GM12878 (cell line): ENCODE results near the gene PPL. TPM values are rescaled to one million over a fixed set of nuclear protein-coding genes. Genes with fewer than 3 reads are reported as not detected.

Experiments
- ATAC-seq: fragments of 200-7000 bp; cut with Tn5 transposase; 3 replicates; pipeline ENCODE4 v1.9.1; 2020; ENCODE audit warnings: mild to moderate bottlenecking, moderate library complexity
- BruUV-seq: library from RNA; stranded (reverse); fragments of 400-500 nt; replicated peaks from 2 replicates; lab custom pipeline; 2021; lab: Mats Ljungman, UMichigan
- CTCF ChIA-PET: fragments of 300-600 bp; sonication (Branson Sonifier 250); formaldehyde crosslinking; extraction: SDS; loops from one replicate; lab custom pipeline; 2021; ENCODE audit warnings: inconsistent platforms; lab: Yijun Ruan, JAX
- POLR2A ChIA-PET: fragments of 350-600 bp; formaldehyde crosslinking; extraction: SDS; loops from one replicate; lab custom pipeline; 2021; ENCODE audit warnings: inconsistent platforms; lab: Charles Lee
- RAD21 ChIA-PET: fragments of 300-600 bp; sonication (Branson Sonifier 250); formaldehyde crosslinking; loops from one replicate; lab custom pipeline; 2023; ENCODE audit warnings: antibody characterized with exemption; ENCODE audit not compliant: unreplicated experiment; lab: Charles Lee
- SMC1A ChIA-PET: fragments of 300-600 bp; sonication (Branson Sonifier 250); formaldehyde crosslinking; loops from one replicate; lab custom pipeline; 2023; ENCODE audit not compliant: unreplicated experiment, uncharacterized antibody; lab: Charles Lee
- DNase-seq: peaks from one replicate; pipeline ENCODE4 v3.0.0-alpha.2; 2011; ENCODE audit warnings: low read depth, low spot score
- FAIRE-seq: peaks from 3 replicates; lab custom pipeline; 2011; peaks lifted over from hg19 to GRCh38; lab: Jason Lieb, UNC
- H2AFZ ChIP-seq: 2 replicates; pipeline ENCODE4 v1.6.0; 2011; ENCODE audit warnings: low read depth, low read length, control low read depth; ENCODE audit not compliant: control insufficient read depth
- H3K27ac ChIP-seq: 2 replicates; pipeline ENCODE4 v1.5.1; 2011; ENCODE audit warnings: control low read depth; ENCODE audit not compliant: control insufficient read depth, insufficient read depth
- H3K27me3 ChIP-seq, 2 experiments: replicated peaks in 1 of 2; 2 replicates each; pipeline versions ENCODE4 v1.6.0 to v1.6.1; 2011; ENCODE audit warnings: low read length in 1 of 2; ENCODE audit not compliant: control insufficient read depth in 2 of 2, insufficient read depth in 2 of 2
- H3K36me3 ChIP-seq, 2 experiments: 2 replicates each; pipeline ENCODE4 v1.5.1; 2011; ENCODE audit warnings: low read length in 1 of 2; ENCODE audit not compliant: control insufficient read depth in 2 of 2, insufficient read depth in 2 of 2
- H3K4me1 ChIP-seq: 2 replicates; pipeline ENCODE4 v1.6.1; 2011; ENCODE audit warnings: mild to moderate bottlenecking, low read length, moderate library complexity, mixed read lengths; ENCODE audit not compliant: control insufficient read depth, insufficient read depth
- H3K4me2 ChIP-seq: 2 replicates; pipeline ENCODE4 v1.6.0; 2011; ENCODE audit warnings: control low read depth; ENCODE audit not compliant: control insufficient read depth, insufficient read depth
- H3K4me3 ChIP-seq: fragments of 200-600 bp; sonication (generic); 2 replicates; pipeline ENCODE4 v1.5.1; 2016
- H3K79me2 ChIP-seq: 2 replicates; pipeline ENCODE4 v1.6.0; 2011; ENCODE audit warnings: low read length; ENCODE audit not compliant: control insufficient read depth, insufficient read depth
- H3K9ac ChIP-seq: 2 replicates; pipeline ENCODE4 v1.8.0; 2011; ENCODE audit warnings: low read length, control low read depth, mixed read lengths; ENCODE audit not compliant: control insufficient read depth, insufficient read depth
- H3K9me3 ChIP-seq: replicated peaks from 3 replicates; pipeline ENCODE4 v1.5.1; 2011; ENCODE audit warnings: mild to moderate bottlenecking, low read length; ENCODE audit not compliant: control insufficient read depth, insufficient read depth
- H4K20me1 ChIP-seq: 2 replicates; pipeline ENCODE4 v1.6.0; 2011; ENCODE audit not compliant: control insufficient read depth, insufficient read depth
- ATF3 ChIP-seq: IDR thresholded peaks from 2 replicates; pipeline ENCODE4 v1.6.1; 2011; ENCODE audit warnings: low read depth, mild to moderate bottlenecking, low read length, moderate library complexity, borderline replicate concordance; ENCODE audit errors: extremely low read depth
- BCLAF1 ChIP-seq: fragments of 450-650 bp; IDR thresholded peaks from 2 replicates; pipeline ENCODE4 v1.6.1; 2017; ENCODE audit warnings: antibody characterized with exemption, mild to moderate bottlenecking, moderate library complexity
- CHD1 ChIP-seq: IDR thresholded peaks from 2 replicates; pipeline ENCODE4 v1.6.1; 2012; ENCODE audit warnings: low read depth, low read length, improper control_type of control experiment
- ETV6 ChIP-seq, 2 experiments: fragments of 450-650 bp in 1 of 2; IDR thresholded peaks in 1 of 2; conservative IDR thresholded peaks in 1 of 2; 2 replicates each; pipeline ENCODE4 v1.6.1; 2014; ENCODE audit warnings: antibody characterized with exemption in 1 of 2, borderline replicate concordance in 1 of 2, low read depth in 1 of 2, mild to moderate bottlenecking in 1 of 2, moderate library complexity in 1 of 2
- FOS ChIP-seq: IDR thresholded peaks from 3 replicates; pipeline ENCODE4 v1.6.1; 2011; ENCODE audit warnings: borderline replicate concordance; ENCODE audit not compliant: insufficient read length; ENCODE audit errors: extremely low read depth
- HDAC6 ChIP-seq: fragments of 200-600 bp; sonication (generic); IDR thresholded peaks from one replicate; pipeline ENCODE4 v1.8.0; 2017; ENCODE audit warnings: antibody characterized with exemption; ENCODE audit not compliant: unreplicated experiment
- JUND ChIP-seq: IDR thresholded peaks from 2 replicates; pipeline ENCODE4 v1.6.1; 2012; ENCODE audit warnings: low read depth, mild to moderate bottlenecking, low read length, improper control_type of control experiment, moderate library complexity
- MEF2B ChIP-seq: fragments of 450-650 bp; IDR thresholded peaks from 2 replicates; pipeline ENCODE4 v1.6.1; 2018; ENCODE audit warnings: mild to moderate bottlenecking, moderate library complexity; ENCODE audit not compliant: partially characterized antibody, poor library complexity, severe bottlenecking
- MYB ChIP-seq: fragments of 150-350 bp; IDR thresholded peaks from 2 replicates; pipeline ENCODE4 v1.6.1; 2014; ENCODE audit warnings: mild to moderate bottlenecking, low read depth, low read length, borderline replicate concordance
- SIX5 ChIP-seq: IDR thresholded peaks from 2 replicates; pipeline ENCODE4 v1.6.1; 2011; ENCODE audit warnings: mild to moderate bottlenecking, low read depth, low read length, moderate library complexity; ENCODE audit not compliant: severe bottlenecking
- SRF ChIP-seq, 2 experiments: IDR thresholded peaks; 2 replicates each; pipeline ENCODE4 v1.6.1; 2011; ENCODE audit warnings: low read depth in 2 of 2, low read length in 2 of 2, mild to moderate bottlenecking in 1 of 2, moderate library complexity in 1 of 2
- TBL1XR1 ChIP-seq: IDR thresholded peaks from 2 replicates; pipeline ENCODE4 v1.6.1; 2012; ENCODE audit warnings: low read depth, low read length, improper control_type of control experiment
- TCF12 ChIP-seq: IDR thresholded peaks from 2 replicates; pipeline ENCODE4 v1.6.1; 2011; ENCODE audit warnings: low read depth, mild to moderate bottlenecking, low read length
- YY1 ChIP-seq: IDR thresholded peaks from 2 replicates; pipeline ENCODE4 v1.6.1; 2011; ENCODE audit warnings: low read depth, mild to moderate bottlenecking, low read length
- ZBED1 ChIP-seq: IDR thresholded peaks from 2 replicates; pipeline ENCODE4 v1.6.1; 2016; ENCODE audit warnings: borderline replicate concordance
- ZNF24 ChIP-seq: fragments of 450-650 bp; IDR thresholded peaks from 2 replicates; pipeline ENCODE4 v1.6.1; 2017; ENCODE audit warnings: antibody characterized with exemption, mild to moderate bottlenecking
- ZNF274 ChIP-seq: IDR thresholded peaks from one replicate; pipeline ENCODE4 v1.8.0; 2011; ENCODE audit not compliant: insufficient read length, insufficient read depth
- WGBS: methylation state at CpG from one replicate; pipeline ENCODE4 v1.1.6; 2016; ENCODE audit warnings: low lambda C conversion rate; ENCODE audit not compliant: insufficient replicate concordance, insufficient coverage; ENCODE audit errors: missing lambda C conversion rate; 5-methylcytosine and 5-hydroxymethylcytosine counted together
- in situ Hi-C: fragments of 300-500 bp; cut with MboI; formaldehyde crosslinking; loops from 9 replicates; pipeline ENCODE4 v1.14.3; 2018; ENCODE audit warnings: mixed read lengths
- intact Hi-C: fragments of 100-400 bp; cut with micrococcal nuclease; formaldehyde crosslinking; loops from one replicate; pipeline ENCODE4 v1.14.2; 2022; ENCODE audit not compliant: unreplicated experiment
- polyA plus RNA-seq, 11 experiments: library from polyadenylated mRNA; depleted of rRNA in 4 of 11; unstranded in 6 of 11; stranded (reverse) in 5 of 11; fragments of >200 nt; fragmentation: Nextera tagmentation in 4 of 11; fragmentation: Illumina TruSeq in 1 of 11; extraction: Ambion mirVana in 4 of 11; extraction: Trizol in 1 of 11; gene quantifications; 1 replicate in 1 of 11; 2 replicates in 10 of 11; pipeline versions ENCODE4 v1.2.1 to v1.2.3, GENCODE V29; 2011 to 2016; ENCODE audit warnings: inconsistent platforms in 2 of 11, missing spikeins in 2 of 11, low read depth in 1 of 11
- total RNA-seq, 4 experiments: library from RNA; depleted of rRNA in 3 of 4; stranded (reverse); fragments of >200 nt in 3 of 4; fragmentation: Illumina TruSeq in 1 of 4; extraction: Trizol in 1 of 4; gene quantifications; 2 replicates each; pipeline versions ENCODE4 v1.2.1 to v1.2.3, GENCODE V29; 2013 to 2021

PPL gene
- total and polyA plus RNA-seq, 10 of the 15 experiments (the other 5 are each of a cell fraction or from before 2014, with no cell fraction given): 0.03 to 0.47 (median 0.05) TPM; not detected in 2

GRCh38 chr16:4938683-4939030, 1.7 kb upstream of the PPL start (continued):
- TF ChIP-seq BCLAF1 (no peak), SRF (IDR thresholded peaks at IDR 0.05; ENCODE audit: low read depth in 2 of 2, low read length in 2 of 2) (no peak), ETV6 (conservative IDR thresholded peaks at IDR 0.05 in 1 of 2, IDR thresholded peaks at IDR 0.05 in 1 of 2; ENCODE audit: borderline replicate concordance in 1 of 2, low read depth in 1 of 2) (no peak), FOS (no peak), SIX5 (no peak)
- TF ChIP-seq, all 136 proteins: peak for 0

GRCh38 chr16:4937782-4938682, 1.1 kb upstream of the PPL start:
- Histone ChIP-seq H4K20me1 (no peaks in the 10 kb centered on the region; the same call in 1 of the 2 replicates), H3K4me1 (no peaks in the 10 kb centered on the region), H3K9me3 (no peaks in the 10 kb centered on the region), H3K27me3 (peaks cover 2 to 12% of the 10 kb centered on the region in 2 experiments; a peak in 3 of 4 replicates), H3K27ac (no peak overlapping the region), H3K79me2 (no peaks in the 10 kb centered on the region), H3K4me2 (no peak overlapping the region), H3K9ac (no peak overlapping the region), H3K36me3 (no peaks in the 10 kb centered on the region), H2AFZ (no peak overlapping the region), H3K4me3 (no peak overlapping the region)
- 69% methylated on average over 16 of the region's 16 CpGs for WGBS
- ChIA-PET SMC1A (no interaction called here), POLR2A (no interaction called here), CTCF (no interaction called here), RAD21 (no interaction called here)
- DNase-seq (no peak), ATAC-seq (no peak), FAIRE-seq (no peak)
- in situ Hi-C loops (no loop called here), intact Hi-C loops (no loop called here)
- BruUV-seq: no TSS peak
- TF ChIP-seq MEF2B: no peak
- TF ChIP-seq CHD1: no peak
- TF ChIP-seq ZNF274: no peak
- TF ChIP-seq MYB: no peak
- TF ChIP-seq ATF3: no peak
- TF ChIP-seq TBL1XR1: no peak
- no peak for TF ChIP-seq ZBED1
- TF ChIP-seq JUND: no peak
- no peak for TF ChIP-seq HDAC6
- TF ChIP-seq TCF12: no peak
- TF ChIP-seq YY1: no peak
- TF ChIP-seq ZNF24: no peak
